Raji (cell line): ENCODE measurements around the gene COL8A1.

Experiments
- POLR2A ChIP-seq: IDR thresholded peaks from 2 replicates; pipeline ENCODE4 v1.6.1; 2011; ENCODE audit warnings: low read depth, low read length, control low read depth; ENCODE audit not compliant: insufficient read depth

Gene COL8A1

GRCh38 chr3:99842826-99843589, 204.6 kb downstream of the COL8A1 start:
- TF ChIP-seq POLR2A: no peak

GRCh38 chr3:99843590-99844258, 205.3 kb downstream of the COL8A1 start:
- TF ChIP-seq POLR2A: no peak

GRCh38 chr3:99845331-99845730, 206.9 kb downstream of the COL8A1 start:
- no peak for TF ChIP-seq POLR2A

GRCh38 chr3:99845999-99846398, 207.6 kb downstream of the COL8A1 start:
- no peak for TF ChIP-seq POLR2A

- no peak for TF ChIP-seq POLR2A
These were observed 208.2 kb downstream of the COL8A1 start for GRCh38 chr3:99846477-99847160.

- TF ChIP-seq POLR2A: no peak
These were observed 210.0 kb downstream of the COL8A1 start for GRCh38 chr3:99848433-99848832.
